Amniotic stem cell (primary cell): ENCODE measurements around the gene VAT1L.

ENCODE experiments used
- DNase-seq: peaks from one replicate; lab custom pipeline; 2025; lab: John Stamatoyannopoulos, UW

VAT1L gene

DNA sequence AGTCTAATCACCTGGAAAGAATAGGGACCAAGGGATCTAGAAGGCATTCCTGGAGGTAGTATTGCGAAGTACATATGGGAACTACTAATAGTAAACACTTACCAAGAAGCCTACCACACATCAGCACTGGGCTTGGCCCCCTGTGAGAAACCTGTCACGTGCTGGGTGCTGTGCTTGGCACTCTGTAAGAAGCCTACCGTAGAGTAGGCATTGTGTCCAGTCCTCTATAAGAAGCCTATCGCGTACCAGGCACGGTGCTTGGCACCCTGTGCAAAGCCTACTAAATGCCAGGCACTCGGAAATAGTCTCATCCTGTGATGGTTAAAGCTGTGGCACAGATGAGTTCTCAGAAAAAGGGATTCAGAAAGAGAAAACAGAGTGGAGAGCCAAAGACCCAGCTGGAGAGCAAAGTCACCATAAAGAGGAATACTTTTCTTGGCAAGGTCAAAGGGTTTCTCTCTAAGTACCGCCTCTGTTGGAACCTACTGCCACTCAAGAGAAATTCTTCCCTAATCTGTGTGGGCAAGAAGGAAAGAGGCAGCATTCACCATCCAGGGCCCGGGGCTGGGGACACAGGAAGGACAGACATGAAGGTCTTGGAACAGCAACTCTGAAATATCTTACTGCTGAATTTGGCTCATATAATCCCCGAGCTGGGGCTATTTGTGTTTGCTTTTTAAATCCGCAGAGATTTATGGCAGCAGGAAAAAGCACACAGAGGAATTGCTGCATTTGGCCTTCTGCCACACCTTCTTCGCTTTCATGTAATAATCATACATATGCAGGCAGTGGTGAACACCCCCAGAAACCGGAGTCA is 81.8 kb downstream of the VAT1L start:
- no peak for DNase-seq

DNA sequence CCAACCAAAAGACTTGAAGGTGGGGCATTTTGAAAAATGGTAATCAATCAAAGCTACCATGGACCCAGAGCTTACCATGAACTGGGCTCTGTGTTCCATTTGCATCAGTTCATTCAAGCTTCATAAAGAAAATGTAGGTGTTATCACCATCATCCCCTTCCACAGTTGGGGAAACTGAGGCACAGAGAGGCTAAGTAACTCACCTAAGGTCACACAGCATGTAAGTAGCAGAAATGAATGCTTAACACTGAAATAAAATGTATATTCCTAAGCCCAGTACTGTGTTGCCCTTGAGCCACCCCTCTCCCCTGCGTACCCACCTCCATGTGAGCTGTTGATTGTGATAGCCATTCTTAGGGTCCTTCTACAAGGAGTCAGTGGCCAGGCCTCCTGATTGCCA is 83.6 kb downstream of the VAT1L start:
- DNase-seq: no peak

DNA sequence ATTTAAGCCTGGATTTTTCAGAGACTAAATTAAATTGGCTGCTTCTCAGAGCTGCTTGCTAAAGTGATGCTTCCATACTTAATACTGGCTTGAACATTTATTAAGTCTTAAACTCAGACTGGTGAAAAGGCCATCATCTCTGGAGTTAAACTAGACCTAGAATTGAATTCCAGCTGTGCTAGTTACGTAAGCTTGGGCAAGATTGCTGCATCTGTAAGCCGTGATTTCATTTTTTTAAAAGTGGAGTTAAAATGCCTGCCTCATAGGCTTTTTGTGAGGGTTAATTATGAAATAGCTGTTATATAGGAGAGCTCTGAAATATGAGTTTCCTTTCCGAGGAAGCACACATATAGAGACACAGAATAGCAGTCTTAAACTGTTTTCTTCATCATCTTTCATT is 84.7 kb downstream of the VAT1L start:
- no peak for DNase-seq

DNA sequence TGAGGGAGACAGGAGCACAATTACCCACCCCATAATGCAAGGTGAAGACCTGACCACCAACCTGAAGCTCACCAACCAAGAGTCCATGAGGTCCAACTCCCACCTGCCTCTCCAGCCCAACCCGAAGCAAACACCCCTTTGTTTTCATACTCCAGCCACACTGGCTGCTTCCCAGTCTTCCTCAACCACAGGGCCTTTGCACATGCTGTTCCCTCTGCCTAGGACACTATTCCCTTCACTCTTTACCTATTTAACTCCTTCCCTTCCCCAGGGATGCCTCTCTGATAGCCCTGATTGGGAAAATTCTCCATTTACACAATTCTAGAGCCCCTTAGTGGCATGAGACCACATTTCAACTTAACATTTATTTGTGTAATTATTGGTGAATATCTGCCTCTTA is 86.0 kb downstream of the VAT1L start:
- no peak for DNase-seq

DNA sequence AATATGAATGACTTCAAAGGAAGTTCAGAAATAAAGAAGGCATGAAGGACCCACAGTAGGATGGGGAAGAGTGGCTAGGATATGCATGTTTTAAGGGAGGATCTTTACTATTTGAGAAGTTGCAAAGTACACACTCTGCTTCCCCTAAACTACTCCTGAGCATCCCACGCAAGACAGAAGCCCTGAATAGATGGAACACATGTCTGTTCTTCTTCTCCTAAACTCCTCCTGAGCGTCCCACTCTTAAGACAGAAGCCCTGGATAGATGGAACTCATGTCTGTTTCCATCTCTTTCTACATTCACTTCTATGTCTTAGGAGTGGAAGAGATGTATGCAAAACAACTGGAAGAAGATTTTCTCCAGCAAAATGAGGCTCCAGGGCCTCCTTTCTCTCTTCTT is 88.4 kb downstream of the VAT1L start:
- DNase-seq: no peak

DNA sequence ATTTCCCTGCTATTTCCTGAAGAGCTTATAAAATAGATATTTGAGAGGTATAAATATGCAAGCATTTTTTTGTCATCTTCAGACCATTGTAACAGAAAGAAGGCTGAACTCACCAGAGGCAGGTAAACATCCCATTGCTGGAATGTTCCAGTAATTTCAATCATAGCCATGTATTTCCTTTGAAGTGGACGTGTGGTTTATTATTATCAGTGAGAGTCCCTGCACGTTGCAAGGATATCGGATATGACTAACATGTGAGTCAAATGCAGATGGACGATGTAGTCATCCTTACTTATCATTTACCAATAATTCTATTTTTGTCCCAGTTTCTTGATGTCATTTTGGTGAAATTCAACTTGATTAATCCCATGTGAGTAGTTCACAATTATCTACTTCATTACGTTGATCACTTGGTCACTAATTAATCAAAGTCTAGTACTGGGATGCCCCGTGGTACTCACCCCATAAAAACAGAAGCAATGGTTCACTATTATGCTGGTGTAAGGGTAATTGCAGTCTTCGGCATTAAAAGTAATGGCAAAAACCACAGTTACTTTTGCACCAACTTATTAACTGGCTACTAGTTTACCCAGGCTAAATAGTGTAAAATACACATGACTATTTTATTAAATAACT is 89.5 kb downstream of the VAT1L start:
- no peak for DNase-seq

DNA sequence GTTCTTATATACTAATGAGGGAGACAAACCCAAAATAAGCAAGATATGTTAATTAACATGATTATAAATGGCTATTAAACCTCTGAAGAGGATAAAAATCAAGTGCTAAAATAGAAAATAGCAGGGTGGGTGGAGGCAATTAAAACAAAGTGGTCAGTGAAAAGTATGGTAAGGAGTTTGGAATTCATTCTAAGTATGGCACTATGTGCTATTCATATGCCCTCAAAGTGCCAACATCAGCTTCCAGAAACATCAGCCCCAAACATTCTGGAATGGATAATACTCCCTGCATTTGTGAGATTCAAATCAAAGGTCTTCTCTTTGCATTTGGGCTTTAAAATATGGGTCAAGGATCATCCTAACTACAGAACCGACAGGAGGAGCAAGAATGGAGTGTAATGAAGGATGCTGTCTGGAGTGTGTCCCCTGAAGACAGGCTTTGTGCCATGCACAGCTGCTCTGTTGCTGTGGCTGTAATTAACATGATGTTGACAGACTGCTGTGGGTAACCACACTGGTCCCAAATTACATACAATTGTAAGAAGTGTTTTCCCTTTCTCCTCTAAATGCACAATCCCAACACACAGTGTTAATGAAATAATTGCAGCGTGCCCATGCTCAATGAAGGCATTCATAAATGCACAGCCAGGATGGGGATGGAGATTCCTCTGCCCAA is 93.1 kb downstream of the VAT1L start:
- no peak for DNase-seq

DNA sequence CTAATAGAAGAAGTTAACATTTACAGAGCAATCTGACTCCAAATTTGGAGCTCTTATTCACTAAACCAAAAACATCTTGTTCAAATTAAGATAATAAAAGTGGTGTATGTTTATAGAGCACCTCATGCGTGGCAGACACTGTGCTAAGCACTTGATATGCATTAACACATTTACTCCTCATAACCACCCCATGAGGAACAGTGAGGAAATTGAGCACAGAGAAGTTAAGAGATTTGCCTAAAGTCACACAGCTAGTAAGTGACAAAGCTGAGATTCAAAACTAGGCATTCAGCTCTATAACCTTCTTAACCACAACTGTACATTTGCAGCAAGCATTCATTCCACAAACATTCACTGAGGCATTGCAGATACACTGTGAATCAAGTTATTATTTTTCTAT is 94.0 kb downstream of the VAT1L start:
- no peak for DNase-seq

DNA sequence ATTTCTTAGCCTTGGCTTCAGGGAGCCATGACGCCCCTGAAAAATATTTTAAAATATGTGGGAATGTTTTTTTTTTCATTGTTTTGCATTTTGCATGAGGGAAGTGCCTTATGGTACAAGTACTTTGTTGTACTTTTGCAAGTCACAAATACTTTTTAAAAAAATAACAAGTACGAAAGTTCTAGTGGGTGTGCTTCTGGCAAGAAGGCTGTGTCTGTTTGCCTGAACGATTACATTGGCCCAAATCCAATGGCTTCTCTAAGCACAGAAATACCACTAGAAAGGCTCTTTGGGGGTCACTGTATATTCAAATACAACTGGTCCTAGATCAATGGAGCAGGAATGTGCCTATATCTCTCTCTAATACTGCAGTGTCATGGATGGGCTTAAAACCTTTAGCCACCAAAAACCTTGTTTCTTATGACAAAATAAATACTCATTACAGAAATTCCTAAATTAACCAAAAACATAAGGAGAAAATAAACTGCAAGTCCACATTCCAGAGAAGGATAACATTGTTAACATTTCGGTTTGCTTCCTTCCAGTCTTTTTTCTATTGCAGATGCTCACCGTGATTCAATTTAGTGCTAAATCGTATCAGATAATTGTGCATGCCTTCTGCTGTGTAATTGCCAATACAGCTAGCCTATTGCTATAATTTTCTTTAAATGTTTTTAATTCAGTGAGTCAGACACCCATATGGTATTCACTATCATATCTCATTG is 97.4 kb downstream of the VAT1L start:
- no peak for DNase-seq

DNA sequence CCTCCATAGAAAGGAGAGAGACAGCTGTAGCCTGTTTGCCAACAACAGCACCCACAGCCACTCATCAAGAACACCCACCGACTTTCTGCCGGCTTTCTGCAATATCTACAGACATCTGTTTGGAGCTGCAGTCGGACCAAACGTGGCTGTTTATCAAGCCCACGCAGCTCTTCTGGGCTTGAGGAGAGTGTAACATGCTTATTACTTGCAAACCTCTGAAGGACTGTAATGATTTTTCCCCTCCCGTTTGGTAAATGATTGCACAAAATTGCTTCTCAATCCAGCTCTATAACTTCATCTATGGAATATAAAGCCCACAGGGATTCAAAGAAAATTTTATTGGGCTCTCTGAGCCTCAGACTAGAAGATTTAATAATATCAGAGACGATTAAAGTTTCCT is 100.5 kb downstream of the VAT1L start:
- no peak for DNase-seq

DNA sequence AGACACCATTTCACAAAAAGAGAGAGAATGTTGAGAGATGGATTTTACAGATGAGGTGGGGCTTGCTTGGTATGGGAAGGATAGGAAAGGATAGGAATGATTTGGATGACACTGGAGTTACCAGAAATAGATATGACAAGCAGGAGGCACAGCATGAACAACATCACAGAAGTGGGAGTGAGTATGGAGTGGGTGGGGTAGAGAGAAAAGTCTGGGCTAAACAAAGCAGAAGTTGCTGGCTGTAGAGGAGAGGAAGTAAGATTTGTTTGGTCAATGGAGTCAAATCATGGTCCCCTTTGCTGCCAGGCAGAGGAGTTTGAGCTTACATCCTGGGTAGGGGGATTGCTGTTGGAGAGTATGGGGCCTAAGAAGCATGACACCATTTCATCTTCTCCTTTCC is 101.7 kb downstream of the VAT1L start:
- DNase-seq: no peak

DNA sequence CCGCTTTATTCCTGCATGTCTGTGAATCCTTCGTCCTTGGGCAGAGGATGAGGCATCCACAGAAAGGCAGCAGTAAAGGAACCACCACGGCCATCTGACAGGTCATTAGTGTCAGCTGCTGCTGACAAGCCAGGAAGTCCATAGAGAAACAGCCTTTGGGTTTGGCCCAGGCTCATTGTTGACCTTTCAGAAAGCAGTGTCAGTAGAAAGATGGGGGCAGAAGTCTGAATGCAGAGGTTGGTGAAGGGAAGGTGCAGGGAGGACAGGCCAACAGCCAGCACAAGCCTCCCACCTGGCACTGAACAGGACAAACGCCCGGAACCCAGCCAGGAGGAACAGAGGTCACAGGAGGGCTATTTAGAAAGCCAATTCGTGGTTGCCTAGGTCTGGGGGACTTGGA is 105.8 kb downstream of the VAT1L start:
- no peak for DNase-seq

DNA sequence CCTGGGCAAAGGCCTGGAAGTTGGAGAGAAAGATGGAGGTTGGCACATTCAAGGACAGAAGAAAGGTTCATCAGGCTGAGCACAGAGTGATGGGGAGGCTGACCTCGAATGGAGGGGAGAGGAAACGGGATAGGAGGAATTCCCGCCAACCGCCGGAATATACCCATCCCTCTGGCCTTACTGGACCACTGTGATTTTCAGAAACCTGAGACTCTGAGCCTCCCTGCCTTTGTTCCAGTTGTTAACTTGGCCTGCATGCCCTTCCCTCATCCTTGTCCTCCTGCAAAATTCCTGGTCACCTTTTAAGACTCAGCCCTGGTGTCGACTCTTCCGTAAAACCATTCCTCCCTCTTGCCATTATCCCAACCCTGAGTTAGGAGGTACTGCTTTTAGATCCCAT is 107.6 kb downstream of the VAT1L start:
- no peak for DNase-seq

DNA sequence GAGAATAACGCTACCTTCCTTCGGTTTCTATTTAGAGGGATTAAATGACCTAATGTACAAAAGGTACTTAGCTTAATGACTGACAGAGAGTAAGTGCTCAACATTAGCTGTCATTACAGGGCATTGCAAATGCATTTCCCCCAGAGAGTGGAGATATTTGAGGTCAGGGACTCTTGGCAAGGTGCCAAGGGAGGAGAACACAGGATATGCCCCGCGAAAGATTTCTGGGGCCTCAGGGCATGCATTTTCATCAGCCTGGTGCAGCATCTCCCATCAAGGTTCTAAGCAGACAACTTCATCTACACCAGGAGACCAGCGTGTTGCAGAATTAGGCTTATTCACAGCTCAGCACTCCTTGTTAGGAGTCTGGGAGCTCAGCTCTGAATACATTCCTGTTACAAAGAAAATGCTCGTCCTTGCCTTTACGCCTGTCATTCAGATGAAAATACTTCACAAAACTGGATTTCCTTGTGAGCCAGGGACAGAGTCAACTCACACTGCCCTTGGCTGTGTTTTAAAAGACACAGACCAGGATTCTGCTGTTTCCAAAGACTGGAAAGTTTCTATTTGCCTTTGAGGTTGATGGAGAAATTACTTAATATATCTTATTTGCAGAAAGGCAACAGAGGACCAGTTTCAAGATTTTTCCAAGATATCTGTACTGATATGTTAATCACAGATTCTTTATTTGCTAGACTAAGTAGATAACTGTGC is 108.2 kb downstream of the VAT1L start:
- DNase-seq: no peak

DNA sequence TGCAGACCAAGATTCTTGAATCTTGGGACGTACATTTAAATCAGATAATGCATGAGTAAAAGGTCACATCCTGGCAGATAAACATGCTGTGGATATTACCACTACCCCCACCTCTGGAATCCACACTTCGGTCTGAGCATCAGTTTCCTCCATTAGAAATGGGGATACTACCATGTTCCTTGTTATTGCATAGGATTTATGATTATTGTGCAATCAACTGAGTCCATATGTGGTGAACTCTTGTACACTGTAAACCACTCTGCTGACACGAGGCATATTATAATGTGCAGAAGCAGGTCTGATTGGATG is 108.7 kb downstream of the VAT1L start:
- DNase-seq: no peak

DNA sequence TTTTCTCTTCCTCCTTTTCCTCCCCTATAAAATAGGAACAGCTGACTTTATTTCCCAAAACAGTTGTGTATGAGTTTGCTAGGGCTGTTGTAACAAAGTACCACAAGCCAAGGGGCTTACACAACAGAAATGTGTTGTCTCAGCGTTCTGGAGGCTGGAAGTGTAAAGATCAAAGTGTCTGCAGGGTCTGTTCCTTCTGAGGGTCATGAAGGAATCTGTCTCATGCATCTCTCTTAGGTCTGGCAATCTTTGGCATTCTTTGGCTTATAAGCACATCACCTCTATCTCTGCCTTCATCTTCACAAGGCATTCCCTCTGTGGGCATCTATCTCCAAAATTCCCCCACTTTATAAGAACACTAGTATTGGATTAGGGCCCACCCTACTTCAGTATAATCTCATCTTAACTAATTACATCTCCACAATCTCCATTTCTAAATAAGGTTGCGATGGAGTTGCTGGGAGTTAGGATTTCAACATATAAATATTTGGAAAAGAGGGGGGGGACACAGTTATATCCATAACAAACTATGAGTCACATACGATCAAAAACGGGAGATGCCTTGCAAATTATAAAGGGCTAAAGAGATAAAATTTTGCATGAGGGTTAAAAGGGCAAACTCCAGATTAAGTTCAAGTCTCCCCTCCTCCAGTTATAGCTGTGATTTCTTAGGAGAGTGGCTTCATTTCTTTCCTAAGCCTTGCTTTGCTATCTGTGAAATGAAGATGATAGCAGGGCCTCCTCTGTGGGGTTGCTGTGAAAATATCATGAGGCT is 109.7 kb downstream of the VAT1L start:
- DNase-seq: no peak

DNA sequence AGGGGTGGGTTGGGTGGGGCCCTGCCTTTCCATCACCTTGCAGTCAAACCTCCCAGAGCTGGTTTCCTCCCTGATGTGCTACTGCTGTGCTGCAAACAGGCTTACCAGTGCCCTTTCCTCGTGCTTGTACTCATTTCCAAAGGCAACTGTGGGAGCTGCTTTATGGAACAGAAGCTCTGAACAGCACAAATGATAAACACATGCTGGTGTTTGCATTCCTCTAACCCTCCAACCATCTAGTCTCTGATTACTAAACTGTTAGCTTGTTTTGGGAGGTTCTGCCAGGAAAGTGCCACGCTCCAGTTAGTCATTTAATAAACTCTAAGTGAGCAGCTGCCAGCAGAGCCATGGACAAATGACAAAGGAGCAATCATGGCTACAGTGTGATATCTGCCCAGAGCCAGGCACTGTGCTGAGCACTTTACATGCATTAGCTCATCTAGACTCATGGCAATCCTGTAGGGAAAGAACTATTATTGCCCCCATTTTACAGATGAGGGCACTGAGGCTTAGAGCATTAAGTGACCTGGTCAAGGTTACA is 110.4 kb downstream of the VAT1L start:
- DNase-seq: no peak

DNA sequence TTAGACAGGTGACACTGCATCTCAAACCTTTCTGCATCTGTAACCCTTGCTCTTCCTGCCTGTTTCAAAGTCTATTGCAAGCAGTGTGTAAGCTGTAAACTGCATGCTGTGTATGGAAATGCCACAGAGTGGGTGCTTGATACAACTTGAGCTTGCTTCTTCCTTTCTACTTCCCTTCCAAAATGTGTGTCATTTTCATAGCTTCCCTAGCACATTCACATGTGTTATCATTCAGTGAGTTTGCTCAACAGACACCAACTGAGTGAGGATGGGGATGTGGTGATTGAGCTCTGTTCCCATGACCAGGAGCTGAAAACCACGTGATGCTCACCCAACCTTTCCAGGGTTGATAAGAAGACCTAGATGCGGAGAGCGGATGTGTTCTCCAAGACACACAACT is 111.1 kb downstream of the VAT1L start:
- DNase-seq: no peak

DNA sequence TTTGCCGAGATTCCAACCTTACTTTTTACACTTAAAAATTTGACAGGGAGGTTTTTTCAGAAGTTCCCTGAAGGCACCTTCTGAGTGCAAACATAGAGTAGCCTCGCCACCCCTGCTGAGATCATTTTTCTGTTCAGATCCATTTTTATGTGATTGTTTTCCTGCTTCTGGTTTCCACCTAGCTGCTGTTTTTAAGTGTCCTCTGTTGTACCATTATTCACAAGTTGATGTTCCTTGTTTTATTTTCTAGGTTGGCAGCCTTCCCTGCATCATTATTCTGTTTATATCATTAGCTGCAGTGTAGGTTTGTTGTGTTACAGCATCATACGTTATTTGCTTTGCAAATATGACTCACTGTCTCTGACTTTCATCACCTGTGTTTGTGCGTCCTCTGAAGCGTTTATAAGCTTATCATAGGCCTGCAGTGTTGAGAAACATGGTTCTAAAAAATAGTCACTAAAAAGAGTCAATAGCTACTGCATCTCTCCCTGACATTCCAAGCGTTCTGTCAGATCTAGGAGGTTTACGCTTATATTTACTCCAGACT is 117.1 kb downstream of the VAT1L start:
- no peak for DNase-seq

DNA sequence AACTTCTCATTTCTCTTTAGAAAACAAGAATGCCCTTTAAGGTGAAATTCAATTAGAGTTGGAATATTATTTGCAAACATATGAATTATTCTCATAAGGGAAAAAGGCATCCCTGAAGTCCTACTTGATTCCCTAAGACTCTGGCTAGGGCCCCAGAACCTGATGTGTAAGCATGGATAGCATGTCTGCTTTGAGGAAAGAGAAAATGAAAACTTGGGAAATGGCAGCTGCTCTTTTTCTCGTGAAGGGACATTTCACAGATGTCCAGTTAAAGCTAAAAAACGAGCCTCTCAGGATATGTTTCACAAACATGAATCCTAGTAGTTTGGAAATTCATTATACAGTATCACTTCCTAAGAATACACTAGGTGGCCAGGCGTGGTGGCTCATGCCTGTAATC is 121.7 kb downstream of the VAT1L start:
- no peak for DNase-seq

DNA sequence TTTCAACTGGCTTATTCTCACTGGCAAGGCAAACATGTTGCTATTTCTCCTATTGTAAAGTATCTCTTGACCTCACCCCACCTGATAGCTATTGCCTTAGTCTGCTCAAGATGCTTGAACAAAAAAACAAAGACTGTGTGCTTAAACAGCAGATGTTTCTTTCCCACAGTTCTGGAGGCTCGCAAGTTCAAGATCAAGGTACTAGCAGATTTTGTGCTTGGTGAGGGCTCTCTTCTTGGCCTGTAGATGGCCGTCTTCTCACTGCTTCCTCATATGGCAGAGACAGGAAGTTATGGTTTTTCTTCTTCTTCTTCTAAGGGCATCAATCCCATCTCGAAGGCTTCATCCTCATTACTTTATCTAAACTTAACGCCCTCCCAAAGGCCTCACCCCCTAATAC is 124.3 kb downstream of the VAT1L start:
- DNase-seq: no peak
